Thymus (tissue), 11 donors: ENCODE results near the gene CUX1. TPM values are rescaled to one million over a fixed set of nuclear protein-coding genes. Genes with fewer than 3 reads are reported as not detected.
A peak's percentile ranks its signal among the peaks of the same experiment; 100 is the strongest.
"Not testable (repeated sequence)": the region's sequence is repeated elsewhere in the genome, so short reads cannot be mapped to it uniquely, and the experiment has no call there.

Experiments used
- DNase-seq, 9 donors: peaks; one replicate each; pipeline ENCODE4 v3.0.0-alpha.2; 2013; ENCODE audit warnings: low spot score in 9 of 9, low read depth in 6 of 9, missing footprints in 1 of 9
- H3K27ac ChIP-seq, 2 donors: one replicate each; pipeline ENCODE4 v1.5.1; 2013; ENCODE audit warnings: control low read depth in 1 of 2, low read depth in 1 of 2, low read length in 1 of 2, mild to moderate bottlenecking in 1 of 2, moderate library complexity in 1 of 2
- H3K27me3 ChIP-seq, 2 donors: one replicate each; pipeline ENCODE4 v1.5.1; 2013; ENCODE audit warnings: low read length in 1 of 2; ENCODE audit not compliant: control insufficient read depth in 2 of 2, insufficient read depth in 1 of 2
- H3K36me3 ChIP-seq, 2 donors: one replicate each; pipeline ENCODE4 v1.5.1; 2013; ENCODE audit warnings: low read length in 1 of 2, mild to moderate bottlenecking in 1 of 2, moderate library complexity in 1 of 2; ENCODE audit not compliant: control insufficient read depth in 2 of 2, insufficient read depth in 2 of 2
- H3K4me1 ChIP-seq, 2 donors: one replicate each; pipeline ENCODE4 v1.5.1; 2013; ENCODE audit warnings: low read length in 2 of 2; ENCODE audit not compliant: control insufficient read depth in 2 of 2, insufficient read depth in 2 of 2
- H3K4me3 ChIP-seq, 2 donors: one replicate each; pipeline ENCODE4 v1.5.1; 2013; ENCODE audit warnings: low read length in 2 of 2, control low read depth in 1 of 2, mild to moderate bottlenecking in 1 of 2
- H3K9me3 ChIP-seq, 2 donors: one replicate each; pipeline ENCODE4 v1.5.1; 2013; ENCODE audit warnings: low read length in 1 of 2, mild to moderate bottlenecking in 1 of 2; ENCODE audit not compliant: control insufficient read depth in 2 of 2, insufficient read depth in 1 of 2
- whole genome bisulfite sequencing: extraction: QIAGEN DNeasy Blood & Tissue Kit; methylation state at CpG from one replicate; pipeline ENCODE4 v1.1.7; 2013; 5-methylcytosine and 5-hydroxymethylcytosine counted together
- polyA plus RNA-seq: library from polyadenylated mRNA; stranded (reverse); fragments of 200-250 nt; gene quantifications from one replicate; pipeline ENCODE4 v1.2.3, GENCODE V29; 2013
- total RNA-seq: library from RNA; stranded (reverse); fragments of 120-200 nt; gene quantifications from one replicate; pipeline ENCODE4 v1.2.4, GENCODE V29; 2013
- donor health status: healthy.

CUX1 gene
- total and polyA plus RNA-seq, 2 donors = 27.8 to 35.0 TPM

GRCh38 chr7:102025777-102026176 is 208.4 kb downstream of the CUX1 start:
- not testable (repeated sequence) for H3K4me3 ChIP-seq, H3K27me3 ChIP-seq, H3K27ac ChIP-seq, DNase-seq, H3K9me3 ChIP-seq
- peaks cover 45 to 76% of the 10 kb centered on the region in 2 donors for H3K4me1 ChIP-seq
- H3K36me3 ChIP-seq = peaks cover 6 to 13% of the 10 kb centered on the region in 2 donors
- 68% methylated on average over 4 of the region's 4 CpGs for WGBS

- 26% methylated on average over 18 of the region's 18 CpGs for WGBS
- Histone ChIP-seq H3K27ac (peak overlapping the region; percentile 89 to 94), H3K9me3 (no peaks in the 10 kb centered on the region), H3K4me3 (no peak overlapping the region), H3K36me3 (peaks cover 0 to 22% of the 10 kb centered on the region in 2 donors), H3K4me1 (peaks cover 42 to 73% of the 10 kb centered on the region in 2 donors), H3K27me3 (no peaks in the 10 kb centered on the region)
- DNase-seq = peak; percentile 72 to 95 (median 85)
These were observed 210.9 kb downstream of the CUX1 start for GRCh38 chr7:102028206-102028826.

GRCh38 chr7:102029616-102030015 is 212.2 kb downstream of the CUX1 start:
- H3K27ac ChIP-seq = peak overlapping the region in 1 of 2 donors; percentile 94
- H3K27me3 ChIP-seq = no peaks in the 10 kb centered on the region
- no peak overlapping the region for H3K4me3 ChIP-seq
- peaks cover 0 to 22% of the 10 kb centered on the region in 2 donors for H3K36me3 ChIP-seq
- peaks cover 32 to 63% of the 10 kb centered on the region in 2 donors for H3K4me1 ChIP-seq
- no peaks in the 10 kb centered on the region for H3K9me3 ChIP-seq
- 81% methylated on average over 6 of the region's 6 CpGs for WGBS
- peak in 1 of 9 donors; percentile 27 for DNase-seq

- Histone ChIP-seq H3K36me3 (peaks cover 0 to 22% of the 10 kb centered on the region in 2 donors), H3K4me3 (no peak overlapping the region), H3K27me3 (no peaks in the 10 kb centered on the region), H3K9me3 (no peaks in the 10 kb centered on the region), H3K4me1 (peaks cover 25 to 52% of the 10 kb centered on the region in 2 donors), H3K27ac (no peak overlapping the region)
- 87% methylated on average over 8 of the region's 8 CpGs for WGBS
- DNase-seq = no peak
These were observed 213.3 kb downstream of the CUX1 start for GRCh38 chr7:102030696-102031095.

- 95% methylated on average over 5 of the region's 5 CpGs for WGBS
- no peaks in the 10 kb centered on the region for H3K4me1 ChIP-seq
- no peak overlapping the region for H3K27ac ChIP-seq
- H3K36me3 ChIP-seq = peaks cover 0 to 17% of the 10 kb centered on the region in 2 donors
- no peaks in the 10 kb centered on the region for H3K9me3 ChIP-seq
- no peaks in the 10 kb centered on the region for H3K27me3 ChIP-seq
- no peak overlapping the region for H3K4me3 ChIP-seq
- DNase-seq = no peak
These were observed 219.5 kb downstream of the CUX1 start for GRCh38 chr7:102036958-102037357.

GRCh38 chr7:102039706-102040105 is 222.3 kb downstream of the CUX1 start:
- 97% methylated on average over 11 of the region's 11 CpGs for WGBS
- H3K4me3 ChIP-seq = no peak overlapping the region
- no peak overlapping the region for H3K27ac ChIP-seq
- H3K27me3 ChIP-seq = no peaks in the 10 kb centered on the region
- H3K9me3 ChIP-seq = no peaks in the 10 kb centered on the region
- H3K4me1 ChIP-seq = peaks cover 2 to 4% of the 10 kb centered on the region in 2 donors
- DNase-seq = no peak
- peaks cover 0 to 9% of the 10 kb centered on the region in 2 donors for H3K36me3 ChIP-seq

GRCh38 chr7:102040569-102040968 is 223.1 kb downstream of the CUX1 start:
- H3K27ac ChIP-seq = no peak overlapping the region
- no peak for DNase-seq
- no peak overlapping the region for H3K4me3 ChIP-seq
- peaks cover 8 to 9% of the 10 kb centered on the region in 2 donors for H3K4me1 ChIP-seq
- H3K9me3 ChIP-seq = no peaks in the 10 kb centered on the region
- peaks cover 0 to 9% of the 10 kb centered on the region in 2 donors for H3K36me3 ChIP-seq
- WGBS = 96% methylated on average over 11 of the region's 11 CpGs
- no peaks in the 10 kb centered on the region for H3K27me3 ChIP-seq

GRCh38 chr7:102042016-102042656 is 224.7 kb downstream of the CUX1 start:
- no peak overlapping the region for H3K4me3 ChIP-seq
- peaks cover 3 to 7% of the 10 kb centered on the region in 2 donors for H3K36me3 ChIP-seq
- DNase-seq = no peak
- H3K27ac ChIP-seq = no peak overlapping the region
- 97% methylated on average over 4 of the region's 4 CpGs for WGBS
- no peaks in the 10 kb centered on the region for H3K27me3 ChIP-seq
- peaks cover 0 to 3% of the 10 kb centered on the region in 2 donors for H3K9me3 ChIP-seq
- H3K4me1 ChIP-seq = peaks cover 11 to 13% of the 10 kb centered on the region in 2 donors

GRCh38 chr7:102042796-102043195 is 225.4 kb downstream of the CUX1 start:
- H3K27me3 ChIP-seq, H3K9me3 ChIP-seq, DNase-seq, H3K36me3 ChIP-seq, H3K27ac ChIP-seq, H3K4me3 ChIP-seq: not testable (repeated sequence)
- H3K4me1 ChIP-seq = peaks cover 11 to 13% of the 10 kb centered on the region in 2 donors
- WGBS = 96% methylated on average over 9 of the region's 9 CpGs
